Upper lobe of left lung (tissue), 6 donors: ENCODE data around the gene TMA7B. TPM values are rescaled to one million over a fixed set of nuclear protein-coding genes. Genes with fewer than 3 reads are reported as not detected.

Experiments used
- ATAC-seq, 2 donors: fragments of 200-7000 bp; cut with Tn5 transposase; one replicate each; pipeline ENCODE4 v1.9.1; 2022; ENCODE audit warnings: mild to moderate bottlenecking in 2 of 2, moderate library complexity in 2 of 2; ENCODE audit not compliant: low FRiP score in 2 of 2
- DNase-seq, 2 donors: peaks; one replicate each; pipeline ENCODE4 v3.0.0-alpha.2; 2019 to 2020
- H3K27ac ChIP-seq, 4 donors: fragments of 200-600 bp; sonication (generic); one replicate each; pipeline ENCODE4 v1.5.1; 2016 to 2019
- H3K27me3 ChIP-seq, 4 donors: fragments of 200-600 bp; sonication (generic); one replicate each; pipeline ENCODE4 v1.5.1; 2017 to 2019
- H3K36me3 ChIP-seq, 4 donors: fragments of 200-600 bp; sonication (generic); one replicate each; pipeline ENCODE4 v1.5.1; 2016 to 2019
- H3K4me1 ChIP-seq, 4 donors: fragments of 200-600 bp; sonication (generic); one replicate each; pipeline ENCODE4 v1.5.1; 2018 to 2019
- H3K4me3 ChIP-seq, 4 donors: fragments of 200-600 bp; sonication (generic); one replicate each; pipeline ENCODE4 v1.5.1; 2017 to 2019; ENCODE audit warnings: mild to moderate bottlenecking in 2 of 4, moderate library complexity in 1 of 4
- H3K9me3 ChIP-seq, 4 donors: fragments of 200-600 bp; sonication (generic); one replicate each; pipeline ENCODE4 v1.5.1; 2018 to 2019
- EP300 ChIP-seq, 4 donors: sonication (generic); formaldehyde crosslinking; IDR thresholded peaks; one replicate each; pipeline ENCODE4 v1.5.1; 2017; ENCODE audit warnings: antibody characterized with exemption in 4 of 4, control low read depth in 2 of 4
- POLR2A ChIP-seq, 4 donors: fragments of 450-650 bp; IDR thresholded peaks; one replicate each; pipeline ENCODE4 v1.5.1; 2016 to 2017; ENCODE audit warnings: antibody characterized with exemption in 4 of 4, mild to moderate bottlenecking in 2 of 4
- POLR2AphosphoS5 ChIP-seq, 2 donors: sonication (generic); formaldehyde crosslinking; IDR thresholded peaks; one replicate each; pipeline ENCODE4 v1.5.1; 2017; ENCODE audit warnings: antibody characterized with exemption in 2 of 2
- WGBS, 2 donors: methylation state at CpG; one replicate each; pipeline ENCODE4 v1.1.5; 2017 to 2018; 5-methylcytosine and 5-hydroxymethylcytosine counted together
- total RNA-seq, 6 donors: library from RNA; depleted of rRNA in 4 of 6; stranded (reverse); fragments of >200 nt in 4 of 6; gene quantifications; one replicate each; pipeline versions ENCODE4 v1.1.0 to v1.2.1, GENCODE V29; 2016 to 2021
- TF ChIP-seq, protein P1 (sequence below), 6 experiments: fragments of 450-650 bp in 4 of 6; fragments of 200-600 bp in 2 of 6; sonication (generic) in 2 of 6; IDR thresholded peaks; one replicate each; pipeline ENCODE4 v1.5.1; 2016 to 2019; ENCODE audit warnings: antibody characterized with exemption in 6 of 6
- donor health status: DM: no; HTN: no; CAD: no; lungs with moderate emphysema.
- donor health status: DM: no; HTN: yes; CAD: no; lungs with severe emphysema.

The TMA7B gene
- total RNA-seq, 6 donors from 2014 or later = 0.24 to 2.3 (median 0.76) TPM; not detected in 1

DNA sequence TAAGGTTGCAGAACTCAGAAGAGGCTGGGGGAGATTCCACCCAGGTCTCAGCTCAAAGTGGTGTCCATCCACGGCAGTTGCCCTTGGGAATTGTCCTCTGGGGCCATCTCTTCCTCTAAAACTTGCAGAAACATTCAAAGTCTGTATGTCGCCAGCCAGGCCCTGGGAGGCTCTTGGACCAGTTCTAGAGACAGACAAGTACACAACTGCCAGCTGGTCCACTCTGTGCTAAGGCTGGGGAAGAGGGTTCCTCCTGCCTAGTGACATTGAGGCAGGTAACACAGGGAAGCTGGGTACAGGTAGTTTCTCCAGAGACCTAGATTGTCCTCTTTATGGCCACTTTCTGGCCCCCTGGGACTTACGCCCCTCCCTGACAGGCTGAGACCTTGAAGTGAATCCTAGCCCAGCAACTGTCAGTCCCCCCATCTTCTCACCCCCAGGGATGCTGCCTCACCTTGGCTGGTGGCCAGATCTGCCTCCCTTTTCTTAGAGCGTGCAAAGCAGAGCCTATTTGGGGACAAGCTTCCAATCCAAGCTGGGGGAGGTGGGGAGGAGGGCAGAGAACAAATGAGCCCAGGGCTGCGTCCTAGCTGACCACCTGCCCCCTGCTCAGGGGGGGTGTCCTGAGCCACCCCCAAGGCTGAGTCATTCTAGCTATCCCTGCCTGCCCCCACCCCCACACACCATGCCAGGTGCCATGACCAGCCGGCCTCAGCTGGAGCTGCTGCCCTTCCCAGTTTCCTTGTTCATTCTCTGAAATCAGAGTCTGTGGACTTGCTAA is 42.9 kb downstream of the TMA7B start:
- peaks cover 0 to 2% (median 0%) of the 10 kb centered on the region in 4 donors for H3K4me1 ChIP-seq
- no peak overlapping the region for H3K4me3 ChIP-seq
- 82 to 85% methylated on average over 3 to 6 of the region's 6 CpGs for WGBS, 2 donors
- H3K36me3 ChIP-seq = no peaks in the 10 kb centered on the region
- H3K27me3 ChIP-seq = no peaks in the 10 kb centered on the region
- no peaks in the 10 kb centered on the region for H3K9me3 ChIP-seq
- ATAC-seq = no peak
- TF ChIP-seq, protein P1, sequence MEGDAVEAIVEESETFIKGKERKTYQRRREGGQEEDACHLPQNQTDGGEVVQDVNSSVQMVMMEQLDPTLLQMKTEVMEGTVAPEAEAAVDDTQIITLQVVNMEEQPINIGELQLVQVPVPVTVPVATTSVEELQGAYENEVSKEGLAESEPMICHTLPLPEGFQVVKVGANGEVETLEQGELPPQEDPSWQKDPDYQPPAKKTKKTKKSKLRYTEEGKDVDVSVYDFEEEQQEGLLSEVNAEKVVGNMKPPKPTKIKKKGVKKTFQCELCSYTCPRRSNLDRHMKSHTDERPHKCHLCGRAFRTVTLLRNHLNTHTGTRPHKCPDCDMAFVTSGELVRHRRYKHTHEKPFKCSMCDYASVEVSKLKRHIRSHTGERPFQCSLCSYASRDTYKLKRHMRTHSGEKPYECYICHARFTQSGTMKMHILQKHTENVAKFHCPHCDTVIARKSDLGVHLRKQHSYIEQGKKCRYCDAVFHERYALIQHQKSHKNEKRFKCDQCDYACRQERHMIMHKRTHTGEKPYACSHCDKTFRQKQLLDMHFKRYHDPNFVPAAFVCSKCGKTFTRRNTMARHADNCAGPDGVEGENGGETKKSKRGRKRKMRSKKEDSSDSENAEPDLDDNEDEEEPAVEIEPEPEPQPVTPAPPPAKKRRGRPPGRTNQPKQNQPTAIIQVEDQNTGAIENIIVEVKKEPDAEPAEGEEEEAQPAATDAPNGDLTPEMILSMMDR (IDR thresholded peaks at IDR 0.05) = no peak
- TF ChIP-seq POLR2AphosphoS5 (IDR thresholded peaks at IDR 0.05) = no peak
- no peak for TF ChIP-seq EP300 (IDR thresholded peaks at IDR 0.05)
- TF ChIP-seq POLR2A (IDR thresholded peaks at IDR 0.05) = no peak
- no peak overlapping the region for H3K27ac ChIP-seq
- DNase-seq = no peak

GRCh38 chr22:40004836-40005235 is 44.6 kb downstream of the TMA7B start:
- DNase-seq (no peak), ATAC-seq (no peak)
- peaks cover 0 to 4% (median under 1%) of the 10 kb centered on the region in 4 donors for H3K4me1 ChIP-seq
- no peaks in the 10 kb centered on the region for H3K9me3 ChIP-seq
- peaks cover 0 to under 1% (median 0%) of the 10 kb centered on the region in 4 donors for H3K27me3 ChIP-seq
- H3K27ac ChIP-seq = no peak overlapping the region
- WGBS, 2 donors = 76 to 83% methylated on average over 6 of the region's 6 CpGs
- no peaks in the 10 kb centered on the region for H3K36me3 ChIP-seq
- no peak overlapping the region for H3K4me3 ChIP-seq
- no peak for TF ChIP-seq POLR2A (IDR thresholded peaks at IDR 0.05)
- TF ChIP-seq EP300 (IDR thresholded peaks at IDR 0.05) = no peak
- TF ChIP-seq, protein P1 (IDR thresholded peaks at IDR 0.05) = no peak
- no peak for TF ChIP-seq POLR2AphosphoS5 (IDR thresholded peaks at IDR 0.05)

DNA sequence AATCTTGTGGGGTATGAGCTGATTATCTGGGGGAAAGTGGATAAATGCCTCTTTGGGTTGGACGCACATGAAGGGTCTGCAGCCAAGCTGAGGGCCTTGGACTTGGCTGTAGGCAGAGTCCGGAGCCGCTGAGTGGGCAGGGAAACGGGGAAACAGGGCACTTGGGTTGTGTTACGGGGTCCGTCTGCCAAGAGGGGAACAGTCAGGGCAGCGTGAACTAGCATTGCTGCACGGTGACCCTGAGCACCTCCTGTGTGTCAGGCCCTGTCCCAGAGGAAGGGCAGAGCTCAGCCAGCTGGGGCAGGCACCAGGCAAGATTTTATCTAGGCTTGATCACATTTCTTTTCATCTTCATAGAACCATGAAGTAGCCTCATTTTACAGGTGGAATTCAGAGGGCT is 46.4 kb downstream of the TMA7B start:
- 81 to 88% methylated on average over 8 of the region's 8 CpGs for WGBS, 2 donors
- no peak overlapping the region for H3K27ac ChIP-seq
- H3K4me1 ChIP-seq = peaks cover 0 to 6% (median 2%) of the 10 kb centered on the region in 4 donors
- no peaks in the 10 kb centered on the region for H3K36me3 ChIP-seq
- H3K9me3 ChIP-seq = no peaks in the 10 kb centered on the region
- no peak for ATAC-seq
- TF ChIP-seq POLR2AphosphoS5 (IDR thresholded peaks at IDR 0.05) = no peak
- no peak for TF ChIP-seq POLR2A (IDR thresholded peaks at IDR 0.05)
- TF ChIP-seq EP300 (IDR thresholded peaks at IDR 0.05) = no peak
- TF ChIP-seq, protein P1 (IDR thresholded peaks at IDR 0.05) = no peak
- peaks cover 0 to 6% (median 0%) of the 10 kb centered on the region in 4 donors for H3K27me3 ChIP-seq
- no peak overlapping the region for H3K4me3 ChIP-seq
- DNase-seq = no peak

DNA sequence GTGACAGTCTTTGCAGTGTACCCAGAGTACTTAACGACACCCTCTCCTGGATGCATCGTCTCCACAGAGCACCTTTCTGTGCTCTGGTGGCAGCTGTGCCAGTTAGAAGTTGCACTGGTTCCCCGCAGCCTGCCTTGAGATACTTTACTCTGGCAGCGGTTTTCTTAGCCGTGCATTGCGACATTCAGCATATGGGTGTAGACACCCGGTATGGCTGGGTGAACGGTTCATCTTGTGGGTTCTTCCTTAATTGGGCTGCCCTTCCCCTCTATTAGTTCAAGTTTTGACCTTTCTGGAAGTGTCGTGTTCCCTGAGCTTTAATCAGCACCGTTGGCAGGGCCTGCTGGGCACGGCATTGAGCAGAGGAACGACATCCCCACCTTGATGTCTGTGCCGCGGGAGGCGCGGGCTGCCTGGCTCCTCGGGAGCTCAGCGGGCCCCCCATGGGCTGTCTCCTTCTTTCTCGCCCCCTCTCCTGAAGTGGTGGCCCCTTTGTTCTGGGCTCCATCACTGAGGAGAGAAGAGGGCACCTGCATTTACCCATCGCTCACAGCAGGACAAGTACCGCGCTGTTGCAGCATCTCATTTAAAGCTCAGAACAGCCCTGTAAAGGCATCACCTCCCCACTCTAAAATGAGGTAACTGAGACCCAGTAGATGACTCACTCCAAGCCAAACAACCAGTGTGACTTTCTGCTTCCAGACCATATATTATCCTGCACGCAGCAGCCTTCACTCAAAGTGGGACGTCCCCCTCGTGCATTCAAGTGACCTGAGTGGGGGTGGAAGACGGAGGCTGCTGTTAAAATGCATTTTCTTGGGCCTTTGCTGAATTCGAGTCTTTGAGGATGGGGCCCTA is 47.9 kb downstream of the TMA7B start:
- DNase-seq (peak in 1 of 2 donors; percentile 61), ATAC-seq (peak; percentile 11 to 62)
- H3K4me1 ChIP-seq = peaks cover 0 to 6% (median 2%) of the 10 kb centered on the region in 4 donors
- peaks cover 0 to 6% (median 0%) of the 10 kb centered on the region in 4 donors for H3K27me3 ChIP-seq
- WGBS, 2 donors = 63 to 65% methylated on average over 19 to 25 of the region's 27 CpGs
- H3K27ac ChIP-seq = no peak overlapping the region
- H3K9me3 ChIP-seq = no peaks in the 10 kb centered on the region
- TF ChIP-seq, protein P1 (IDR thresholded peaks at IDR 0.05) = no peak
- no peak for TF ChIP-seq POLR2A (IDR thresholded peaks at IDR 0.05)
- TF ChIP-seq POLR2AphosphoS5 (IDR thresholded peaks at IDR 0.05) = no peak
- no peak for TF ChIP-seq EP300 (IDR thresholded peaks at IDR 0.05)
- H3K4me3 ChIP-seq = no peak overlapping the region
- H3K36me3 ChIP-seq = no peaks in the 10 kb centered on the region
